Neural cell (in vitro differentiated cells): Measurements from ENCODE around the gene EBLN2.

Experiments used
- CTCF ChIP-seq: fragments of 450-650 bp; IDR thresholded peaks from 2 replicates; pipeline ENCODE4 v1.5.1; 2014; ENCODE audit warnings: antibody characterized with exemption, mild to moderate bottlenecking, moderate library complexity; ENCODE audit not compliant: poor library complexity, severe bottlenecking
- EZH2 ChIP-seq: fragments of 200-600, 300-800 bp; shearing (Covaris generic), sonication (generic); IDR thresholded peaks from 2 replicates; pipeline ENCODE4 v1.6.1; 2014; ENCODE audit warnings: antibody characterized with exemption, low read length, borderline replicate concordance, mild to moderate bottlenecking; ENCODE audit not compliant: insufficient read depth, poor library complexity, severe bottlenecking
- POLR2AphosphoS5 ChIP-seq: IDR thresholded peaks from 2 replicates; pipeline ENCODE4 v1.6.1; 2012
- REST ChIP-seq: IDR thresholded peaks from 2 replicates; pipeline ENCODE4 v1.6.1; 2012; ENCODE audit warnings: borderline replicate concordance
- TAF1 ChIP-seq: IDR thresholded peaks from 2 replicates; pipeline ENCODE4 v1.6.1; 2012; ENCODE audit warnings: low read depth

GRCh38 chr3:73049319-73049718 is 12.1 kb upstream of the EBLN2 start:
- TF ChIP-seq CTCF, result no peak
- no peak for TF ChIP-seq REST
- TF ChIP-seq TAF1, result no peak
- no peak for TF ChIP-seq EZH2
- TF ChIP-seq POLR2AphosphoS5, result no peak
